ENCODE results near the gene PPP1R10.
A peak's percentile ranks its signal among the peaks of the same experiment; 100 is the strongest.

PPP1R10 gene

DNA sequence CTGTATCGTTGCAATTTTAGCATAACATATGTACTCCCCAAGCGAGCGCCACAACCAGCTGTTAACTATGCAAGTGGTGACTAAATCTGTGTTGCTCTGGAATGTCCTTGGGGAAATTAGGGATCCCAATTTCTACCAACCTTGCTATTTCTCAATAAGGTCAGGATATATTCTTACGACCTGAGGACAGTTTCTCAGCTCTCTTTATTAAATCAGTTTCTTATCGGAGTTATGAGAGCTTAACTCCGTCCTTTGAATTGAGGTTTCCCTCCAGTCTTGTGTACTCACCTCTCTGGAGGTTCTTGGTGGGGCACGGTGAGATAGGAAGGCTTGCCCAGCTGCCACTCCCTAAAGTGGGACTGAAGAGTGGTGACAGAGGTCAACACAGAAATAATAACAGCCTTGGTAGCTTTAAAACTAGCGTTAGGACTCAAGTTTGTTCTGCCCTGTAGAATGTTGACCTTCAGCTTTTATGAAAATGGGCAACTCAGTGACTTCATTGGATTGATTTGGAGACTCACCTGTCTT lies 1.3 kb upstream of the PPP1R10 start:
- no peak for DNase-seq

DNA sequence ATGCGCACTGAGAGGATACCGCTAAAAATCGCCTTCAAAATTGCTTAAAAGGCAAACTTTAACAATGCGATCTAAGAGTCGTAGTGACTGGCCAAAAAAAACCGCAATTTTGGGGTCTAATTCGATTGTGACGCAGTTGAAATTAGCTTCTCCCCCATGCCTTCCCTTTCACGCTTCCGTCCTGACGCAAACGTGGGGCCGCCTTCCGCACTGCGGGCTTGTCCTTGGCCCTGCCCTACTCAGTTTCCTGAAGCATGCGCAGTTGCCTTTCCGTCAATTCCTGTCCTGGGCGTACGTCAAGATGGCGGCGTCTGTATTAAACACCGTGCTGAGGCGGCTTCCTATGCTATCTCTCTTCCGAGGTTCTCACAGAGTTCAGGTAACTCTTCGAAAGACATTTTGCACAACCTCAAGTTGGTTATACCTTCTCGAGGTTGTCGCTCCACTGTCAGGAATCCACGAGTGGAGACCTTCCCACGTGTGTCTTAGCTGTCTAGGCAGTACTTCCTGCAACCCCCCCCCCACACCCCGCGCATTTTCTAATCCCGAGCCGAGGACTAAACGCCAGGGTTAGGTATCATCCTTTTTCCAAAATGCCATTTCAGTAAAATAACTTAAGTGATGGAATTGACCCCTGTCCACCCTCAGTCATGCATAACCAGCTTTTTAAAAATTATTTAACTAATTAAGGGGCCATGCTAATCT lies 674 bp upstream of the PPP1R10 start, which contains the start of gene MRPS18B:
TSS of gene MRPS18B (plus strand) at position 276 of the 705 bp plus-strand sequence. CDS start at position 302, 26 bp downstream.
- peak; percentile 96 for DNase-seq

- peak; percentile 71 for DNase-seq
Measured at GRCh38 chr6:30615958-30616810, 859 bp downstream of the PPP1R10 start.

DNA sequence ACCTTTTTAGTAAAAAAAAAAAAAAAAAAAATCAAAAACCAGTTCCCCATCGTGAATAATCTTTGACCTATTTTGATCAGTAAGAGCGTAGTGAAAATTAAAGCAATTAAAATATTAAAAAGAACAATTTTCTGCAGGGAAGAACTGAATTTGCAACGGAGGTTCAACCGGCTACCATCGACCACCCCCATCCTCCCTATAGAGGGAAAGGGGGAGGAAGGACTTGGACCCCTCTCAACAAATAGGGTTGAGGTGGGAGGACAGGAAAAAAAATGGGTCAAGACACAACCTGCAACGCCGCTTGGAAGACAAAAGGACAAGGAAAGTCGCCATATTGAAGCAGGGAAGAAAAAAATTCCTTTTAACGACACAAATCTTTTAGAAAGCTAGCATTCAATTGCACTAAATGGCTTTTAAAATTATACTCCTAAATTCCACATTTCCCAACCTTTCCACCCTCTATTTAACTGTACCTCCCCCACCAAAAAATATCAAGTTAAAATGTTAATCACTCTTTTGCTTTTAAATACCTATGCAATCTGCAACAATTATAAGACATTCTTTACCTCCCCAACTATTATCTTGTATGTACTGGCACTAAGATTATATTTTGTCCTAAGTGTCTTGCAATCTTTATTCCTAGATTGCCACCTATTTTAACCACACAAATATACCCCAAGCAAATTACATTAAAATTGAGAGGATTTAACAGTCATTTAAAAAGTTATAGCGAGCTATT lies 1.7 kb downstream of the PPP1R10 start:
- DNase-seq = peak; percentile 71

DNA sequence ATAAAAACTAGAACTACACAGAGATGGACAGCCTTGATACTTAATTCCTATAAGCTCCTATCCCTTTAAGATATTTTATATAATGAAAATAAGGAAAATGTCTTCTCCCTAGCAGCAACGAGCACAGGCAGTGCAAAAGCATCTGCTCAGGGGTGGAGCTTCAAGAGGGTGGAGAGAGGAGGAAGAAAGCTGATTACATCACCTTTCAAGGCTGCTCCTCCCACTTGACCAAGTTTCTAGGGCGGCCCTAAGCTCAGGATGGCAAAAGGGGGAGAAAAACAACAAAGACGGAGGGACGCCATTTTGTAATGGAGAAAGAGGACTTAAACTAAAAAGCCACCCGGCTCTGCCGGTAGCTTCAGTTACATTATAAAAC lies 2.2 kb downstream of the PPP1R10 start:
- DNase-seq = peak; percentile 94

- DNase-seq = no peak
Measured at GRCh38 chr6:30614044-30614842, 2.8 kb downstream of the PPP1R10 start.

DNA sequence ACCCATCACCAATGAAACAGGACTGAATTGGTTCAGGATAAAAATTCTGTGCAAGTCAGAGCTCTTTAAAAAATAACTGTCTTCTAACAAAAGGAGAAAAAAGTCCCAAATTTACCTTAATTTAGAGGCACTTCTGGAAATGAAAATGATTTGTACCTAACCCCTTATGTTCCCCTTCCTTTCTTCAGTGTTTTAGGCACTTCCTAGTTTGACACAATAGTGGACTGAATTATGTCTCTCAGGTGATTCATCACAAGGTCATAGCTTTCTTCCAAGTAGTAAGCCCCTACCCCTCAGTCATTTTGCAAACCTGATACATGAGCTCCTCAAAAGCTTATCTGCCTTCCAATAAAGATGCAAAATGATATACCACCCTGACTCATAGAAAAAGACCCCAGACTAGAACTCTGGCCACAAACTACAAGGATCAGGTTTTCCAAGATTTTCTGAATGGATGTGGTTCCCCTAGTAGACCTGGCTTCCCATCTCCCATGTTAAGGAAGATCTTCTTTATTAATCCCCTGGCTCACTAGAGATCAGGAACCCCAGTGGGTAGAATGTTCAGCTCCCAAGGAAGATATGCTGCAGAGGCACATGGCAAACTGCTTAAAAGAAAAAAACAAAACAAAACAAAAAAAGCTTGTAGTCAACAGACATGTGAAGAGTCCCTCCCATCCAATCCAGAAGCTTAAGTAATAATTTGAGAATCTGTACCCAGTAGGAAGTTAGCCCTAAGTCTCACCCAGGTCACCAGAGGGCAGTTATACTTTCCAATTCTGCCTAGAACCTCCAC lies 3.6 kb downstream of the PPP1R10 start:
- no peak for DNase-seq

GRCh38 chr6:30612687-30613248 lies 4.3 kb downstream of the PPP1R10 start:
- DNase-seq = no peak

- no peak for DNase-seq
Measured at GRCh38 chr6:30612213-30612612, 4.8 kb downstream of the PPP1R10 start.

GRCh38 chr6:30611856-30612194 lies 5.2 kb downstream of the PPP1R10 start:
- DNase-seq = no peak

- DNase-seq = no peak
Measured at GRCh38 chr6:30611150-30611855, 5.7 kb downstream of the PPP1R10 start.

DNA sequence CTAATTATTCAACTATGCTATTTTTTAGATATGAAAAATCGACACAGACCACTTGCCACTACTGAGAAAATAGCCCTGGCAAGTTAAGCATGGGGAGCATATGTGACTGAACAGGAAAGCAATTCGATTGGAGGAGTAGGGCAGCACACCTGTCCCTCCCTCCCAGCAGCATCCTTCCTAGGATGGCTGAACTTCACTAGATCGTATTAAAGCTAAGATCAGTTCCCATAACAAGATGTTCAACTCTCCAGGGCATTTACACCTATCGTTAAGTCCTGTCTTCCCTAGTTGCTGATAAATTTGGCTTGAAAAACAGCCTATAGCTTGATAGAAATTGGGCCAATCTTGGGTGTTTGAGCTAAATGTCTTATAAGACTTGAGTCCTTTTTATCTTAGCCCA lies 7.0 kb downstream of the PPP1R10 start:
- DNase-seq = no peak

- DNase-seq = no peak
Measured at GRCh38 chr6:30603961-30604360, 13.1 kb downstream of the PPP1R10 start.

GRCh38 chr6:30601815-30602641 lies 15.0 kb downstream of the PPP1R10 start:
- no peak for DNase-seq

- no peak for DNase-seq
Measured at GRCh38 chr6:30601436-30601814, 15.6 kb downstream of the PPP1R10 start.

GRCh38 chr6:30600451-30600961 lies 16.5 kb downstream of the PPP1R10 start:
- no peak for DNase-seq

DNA sequence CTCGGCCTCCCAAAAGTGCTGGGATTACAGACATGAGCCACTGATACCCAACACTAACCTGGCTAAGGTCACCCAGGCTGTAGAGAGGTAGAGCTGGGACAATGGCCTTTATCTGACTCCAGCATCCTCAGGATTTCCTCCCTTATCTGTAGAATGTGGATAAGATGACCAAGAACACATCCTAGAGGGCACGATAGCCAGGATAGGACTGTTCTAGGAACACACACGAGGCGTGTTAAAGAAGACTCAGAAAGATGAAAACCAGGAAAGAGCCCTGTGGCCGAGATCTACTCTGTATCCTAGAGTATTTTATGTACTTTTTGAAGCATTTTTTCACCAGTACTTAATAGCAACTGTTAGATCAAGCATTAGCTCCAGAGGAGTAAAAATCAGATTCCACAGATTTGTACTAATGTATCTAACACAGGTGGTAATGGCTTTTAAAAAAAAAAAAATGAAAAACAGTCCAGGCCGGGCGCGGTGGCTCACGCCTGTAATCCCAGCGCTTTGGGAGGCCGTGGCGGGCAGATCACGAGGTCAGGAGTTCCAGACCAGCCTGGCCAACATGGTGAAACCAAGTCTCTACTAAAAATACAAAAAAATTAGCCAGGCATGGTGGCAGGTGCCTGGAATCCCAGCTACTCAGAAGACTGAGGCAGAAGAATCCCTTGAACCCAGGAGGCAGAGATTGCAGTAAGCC lies 17.3 kb downstream of the PPP1R10 start:
- DNase-seq = no peak

DNA sequence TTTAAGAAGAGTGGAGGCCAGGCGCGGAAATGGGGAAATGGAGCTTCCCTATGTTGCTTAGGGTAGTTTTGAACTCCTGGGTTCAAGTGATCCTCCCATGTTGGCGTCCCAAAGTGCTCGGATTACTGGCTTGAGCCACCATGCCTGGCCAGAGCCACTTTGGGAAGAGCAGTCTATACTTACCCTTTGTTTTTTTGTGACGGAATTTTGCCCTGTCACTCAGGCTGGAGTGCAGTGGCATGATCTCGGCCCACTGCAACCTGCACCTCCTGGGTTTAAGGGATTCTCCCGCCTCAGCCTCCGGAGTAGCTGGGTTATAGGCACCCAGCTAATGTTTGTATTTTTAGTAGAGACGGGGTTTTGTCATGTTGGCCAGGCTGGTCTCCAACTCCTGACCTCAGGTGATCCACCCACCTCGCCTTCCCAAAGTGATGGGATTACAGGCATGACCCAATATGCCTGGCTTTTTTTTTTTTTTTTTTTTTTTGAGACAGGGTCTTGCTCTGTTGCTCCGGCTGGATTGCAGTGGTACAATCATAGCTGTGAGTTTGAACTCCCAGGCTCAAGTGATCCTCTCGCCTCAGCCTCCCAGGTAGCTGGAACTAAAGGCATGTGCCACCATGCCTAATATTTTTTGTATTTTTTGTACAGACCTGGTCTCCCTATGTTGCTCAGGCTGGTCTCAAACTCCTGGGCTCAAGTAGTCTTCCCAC lies 18.0 kb downstream of the PPP1R10 start:
- no peak for DNase-seq
